ENCODE results near the gene ISYNA1. TPM values are rescaled to one million over a fixed set of nuclear protein-coding genes. Genes with fewer than 3 reads are reported as not detected.

ISYNA1 gene
- total RNA-seq, 1 experiment from 2014 or later: 236 TPM

DNA sequence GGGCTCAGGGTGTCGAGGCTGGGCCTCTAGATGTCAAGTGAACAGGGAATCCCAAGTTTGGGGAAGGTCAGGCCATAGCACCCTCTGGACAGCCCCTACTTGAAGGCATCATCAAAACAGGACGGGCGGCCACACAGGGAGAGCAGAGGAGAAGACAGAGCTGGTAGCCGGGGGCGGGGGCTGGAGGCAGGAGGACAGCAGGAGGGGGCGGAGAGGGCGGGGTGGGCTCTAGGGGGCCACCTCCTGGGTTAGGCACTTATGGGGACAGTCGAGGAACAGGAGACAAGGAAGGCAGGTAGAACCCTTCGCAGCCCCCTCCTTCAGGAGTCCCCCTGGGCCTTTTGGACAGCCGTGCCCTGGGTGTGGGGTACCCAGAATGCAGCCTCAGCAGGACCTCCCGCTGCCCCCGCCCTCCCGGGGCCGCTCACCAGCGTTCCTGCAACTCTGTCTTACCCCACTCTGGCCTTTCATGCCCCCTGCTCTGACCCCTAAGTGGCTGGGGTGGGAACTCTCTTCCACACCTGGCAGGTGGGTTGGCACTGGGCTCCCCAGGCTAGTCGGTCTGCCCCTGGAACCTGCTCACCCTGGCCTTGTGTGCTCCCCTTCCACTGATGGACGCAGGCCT, 12.9 kb downstream of the ISYNA1 start (continued):
- TF ChIP-seq, protein P1, sequence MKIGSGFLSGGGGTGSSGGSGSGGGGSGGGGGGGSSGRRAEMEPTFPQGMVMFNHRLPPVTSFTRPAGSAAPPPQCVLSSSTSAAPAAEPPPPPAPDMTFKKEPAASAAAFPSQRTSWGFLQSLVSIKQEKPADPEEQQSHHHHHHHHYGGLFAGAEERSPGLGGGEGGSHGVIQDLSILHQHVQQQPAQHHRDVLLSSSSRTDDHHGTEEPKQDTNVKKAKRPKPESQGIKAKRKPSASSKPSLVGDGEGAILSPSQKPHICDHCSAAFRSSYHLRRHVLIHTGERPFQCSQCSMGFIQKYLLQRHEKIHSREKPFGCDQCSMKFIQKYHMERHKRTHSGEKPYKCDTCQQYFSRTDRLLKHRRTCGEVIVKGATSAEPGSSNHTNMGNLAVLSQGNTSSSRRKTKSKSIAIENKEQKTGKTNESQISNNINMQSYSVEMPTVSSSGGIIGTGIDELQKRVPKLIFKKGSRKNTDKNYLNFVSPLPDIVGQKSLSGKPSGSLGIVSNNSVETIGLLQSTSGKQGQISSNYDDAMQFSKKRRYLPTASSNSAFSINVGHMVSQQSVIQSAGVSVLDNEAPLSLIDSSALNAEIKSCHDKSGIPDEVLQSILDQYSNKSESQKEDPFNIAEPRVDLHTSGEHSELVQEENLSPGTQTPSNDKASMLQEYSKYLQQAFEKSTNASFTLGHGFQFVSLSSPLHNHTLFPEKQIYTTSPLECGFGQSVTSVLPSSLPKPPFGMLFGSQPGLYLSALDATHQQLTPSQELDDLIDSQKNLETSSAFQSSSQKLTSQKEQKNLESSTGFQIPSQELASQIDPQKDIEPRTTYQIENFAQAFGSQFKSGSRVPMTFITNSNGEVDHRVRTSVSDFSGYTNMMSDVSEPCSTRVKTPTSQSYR (CRISPR knock-in tag; IDR thresholded peaks at IDR 0.05): no peak

DNA sequence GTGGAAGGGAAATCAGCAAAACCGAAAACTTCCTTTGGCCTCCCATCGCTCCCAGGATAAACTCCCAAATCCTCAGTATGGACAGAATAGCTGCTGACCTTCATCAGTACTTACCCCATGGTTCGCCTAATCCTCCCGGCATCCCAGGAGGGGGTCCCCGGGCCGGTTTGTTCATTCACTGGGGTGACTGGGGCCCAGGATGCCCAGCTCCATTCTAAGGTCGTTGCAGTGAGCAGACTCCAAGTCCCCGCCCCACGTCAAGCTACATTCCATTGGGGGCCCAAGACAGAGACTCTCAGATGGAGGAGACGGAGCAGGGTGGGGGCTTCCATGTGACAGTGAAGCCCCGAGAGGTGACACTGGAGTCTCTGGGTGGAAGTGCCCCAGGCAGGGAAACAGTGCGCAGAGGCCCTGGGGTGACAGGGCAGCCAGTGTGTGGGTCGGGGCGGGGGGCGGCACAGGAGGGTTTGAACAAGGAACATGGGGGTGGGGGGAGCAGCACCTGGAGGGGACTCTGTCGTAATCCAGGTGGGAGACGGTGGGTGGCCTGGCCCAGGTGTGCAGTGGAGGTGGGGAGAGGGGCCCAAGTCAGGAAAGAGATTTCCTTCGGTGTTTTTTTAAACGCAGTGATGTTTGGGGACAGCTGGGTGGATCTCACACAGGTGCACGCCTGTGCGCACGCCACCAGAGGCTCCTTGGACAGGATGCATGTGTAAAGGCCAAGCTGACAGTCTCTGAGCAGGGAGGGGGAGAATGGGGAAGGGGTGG, 13.6 kb downstream of the ISYNA1 start:
- Mint-ChIP-seq H3K27ac (no peak overlapping the region), H3K4me3 (no peak overlapping the region), H3K27me3 (ENCODE audit: low read depth) (peaks cover 14% of the 10 kb centered on the region), H3K9me3 (no peaks in the 10 kb centered on the region), H3K4me1 (peaks cover 19% of the 10 kb centered on the region), H3K36me3 (no peaks in the 10 kb centered on the region)
- ChIA-PET POLR2A (no interaction called here), CTCF (interaction anchor here (0.6 to 3.5 kb wide), 12 partner anchors 13 to 423 kb away, joined by 3 to 15 read pairs (median 5); partner anchors contain the start of gene LRRC25)
- DNase-seq (ENCODE audit: low spot score) (no peak), ATAC-seq (no peak)
- TF ChIP-seq ZNF423 (CRISPR knock-in tag; IDR thresholded peaks at IDR 0.05) (0 out of 2 replicates have a peak, but pooled peaks have one; percentile 6), ZNF396 (CRISPR knock-in tag; IDR thresholded peaks at IDR 0.05; ENCODE audit: borderline replicate concordance) (no peak)

DNA sequence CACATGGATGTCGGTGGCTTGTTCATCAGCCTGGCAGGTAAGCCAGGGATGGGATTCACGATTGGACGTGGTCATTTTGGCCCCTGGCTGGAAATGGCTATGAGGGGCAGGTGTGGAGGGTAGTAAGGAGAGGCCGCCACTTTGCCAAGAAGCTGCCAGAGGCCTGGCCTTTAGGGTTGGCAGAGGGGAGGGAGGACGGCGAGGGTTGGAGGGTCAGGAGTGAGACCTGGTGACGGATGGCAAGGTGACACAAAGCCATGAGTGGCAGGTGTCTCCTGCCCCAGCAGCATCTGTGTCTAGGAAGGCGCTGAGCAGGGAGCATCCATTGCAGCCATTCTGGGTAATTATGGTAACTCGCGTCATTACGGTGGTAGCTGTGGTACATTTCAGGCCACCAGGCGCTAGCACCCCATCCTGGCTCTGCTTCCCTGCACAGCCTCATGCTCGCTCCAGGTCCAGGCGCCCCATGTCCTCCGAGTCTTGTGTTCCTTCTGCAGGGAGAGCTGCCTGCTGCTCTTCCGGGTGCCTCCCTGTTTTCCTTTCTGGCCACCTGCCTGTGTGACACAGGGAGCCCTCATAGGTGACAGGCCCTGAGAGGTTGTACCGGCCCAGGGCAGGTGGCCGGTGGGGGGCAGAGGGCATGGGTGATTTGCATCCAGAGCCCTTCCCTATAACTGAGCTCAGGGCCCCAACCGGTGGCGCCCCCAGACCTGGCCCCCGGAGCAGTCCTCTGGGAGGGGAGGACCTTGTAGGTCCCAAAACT, 14.5 kb downstream of the ISYNA1 start:
- H3K4me1 Mint-ChIP-seq: peaks cover 24% of the 10 kb centered on the region
- DNase-seq (ENCODE audit: low spot score): no peak

DNA sequence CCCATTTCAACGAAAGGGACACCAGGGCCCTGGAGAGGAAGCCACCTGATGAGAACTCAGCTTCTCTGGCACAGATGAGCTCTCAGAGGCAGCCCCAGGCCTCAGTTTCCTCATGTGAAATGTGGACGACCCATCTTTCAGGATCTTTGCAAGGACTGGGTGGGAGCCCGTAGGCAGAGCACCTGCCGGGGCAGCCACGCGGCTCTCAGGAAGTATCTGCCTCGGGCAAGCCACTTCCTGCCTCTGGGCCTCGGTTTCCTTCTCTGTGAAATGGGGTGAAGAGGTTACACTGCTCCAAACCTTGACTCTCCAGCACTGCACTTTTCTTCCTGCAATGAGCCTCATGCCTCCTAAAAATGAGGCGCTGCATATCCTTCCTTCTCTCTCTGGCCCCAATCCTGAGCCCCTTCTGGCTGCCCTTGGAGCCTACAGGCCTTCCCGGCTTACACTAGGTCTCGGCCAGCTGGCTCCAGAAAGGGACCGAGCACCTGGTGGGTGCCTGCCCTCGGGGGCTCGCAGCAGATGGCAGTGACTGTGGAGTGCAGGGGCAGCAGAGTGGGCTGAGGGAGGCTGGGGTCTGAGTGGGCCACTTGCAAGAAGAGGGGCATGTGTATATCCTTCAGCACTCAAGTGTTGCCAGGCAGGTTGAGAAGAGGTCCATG, 15.3 kb downstream of the ISYNA1 start:
- Mint-ChIP-seq H3K36me3 (no peaks in the 10 kb centered on the region), H3K27me3 (ENCODE audit: low read depth) (peaks cover 28% of the 10 kb centered on the region), H3K9me3 (no peaks in the 10 kb centered on the region), H3K27ac (no peak overlapping the region), H3K4me3 (no peak overlapping the region), H3K4me1 (peaks cover 29% of the 10 kb centered on the region)
- CTCF ChIA-PET: interaction anchor here (0.8 to 3.5 kb wide), 6 partner anchors 12 to 150 kb away, joined by 3 to 15 read pairs (median 5); partner anchors contain the start of gene JUND
- POLR2A ChIA-PET: no interaction called here
- no peak for ATAC-seq
- no peak for DNase-seq (ENCODE audit: low spot score)
- no peak for TF ChIP-seq MXD4 (CRISPR knock-in tag; IDR thresholded peaks at IDR 0.05; ENCODE audit: borderline replicate concordance)
- no peak for TF ChIP-seq TP53 (CRISPR knock-in tag; IDR thresholded peaks at IDR 0.05)
- no peak for TF ChIP-seq GABPB1 (CRISPR knock-in tag; IDR thresholded peaks at IDR 0.05)
- TF ChIP-seq, protein P2, sequence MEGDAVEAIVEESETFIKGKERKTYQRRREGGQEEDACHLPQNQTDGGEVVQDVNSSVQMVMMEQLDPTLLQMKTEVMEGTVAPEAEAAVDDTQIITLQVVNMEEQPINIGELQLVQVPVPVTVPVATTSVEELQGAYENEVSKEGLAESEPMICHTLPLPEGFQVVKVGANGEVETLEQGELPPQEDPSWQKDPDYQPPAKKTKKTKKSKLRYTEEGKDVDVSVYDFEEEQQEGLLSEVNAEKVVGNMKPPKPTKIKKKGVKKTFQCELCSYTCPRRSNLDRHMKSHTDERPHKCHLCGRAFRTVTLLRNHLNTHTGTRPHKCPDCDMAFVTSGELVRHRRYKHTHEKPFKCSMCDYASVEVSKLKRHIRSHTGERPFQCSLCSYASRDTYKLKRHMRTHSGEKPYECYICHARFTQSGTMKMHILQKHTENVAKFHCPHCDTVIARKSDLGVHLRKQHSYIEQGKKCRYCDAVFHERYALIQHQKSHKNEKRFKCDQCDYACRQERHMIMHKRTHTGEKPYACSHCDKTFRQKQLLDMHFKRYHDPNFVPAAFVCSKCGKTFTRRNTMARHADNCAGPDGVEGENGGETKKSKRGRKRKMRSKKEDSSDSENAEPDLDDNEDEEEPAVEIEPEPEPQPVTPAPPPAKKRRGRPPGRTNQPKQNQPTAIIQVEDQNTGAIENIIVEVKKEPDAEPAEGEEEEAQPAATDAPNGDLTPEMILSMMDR (IDR thresholded peaks at IDR 0.05): no peak
- TF ChIP-seq TEAD1 (CRISPR knock-in tag; IDR thresholded peaks at IDR 0.05): no peak
- no peak for TF ChIP-seq SP1 (CRISPR knock-in tag; conservative IDR thresholded peaks at IDR 0.05)
- TF ChIP-seq, protein P3, sequence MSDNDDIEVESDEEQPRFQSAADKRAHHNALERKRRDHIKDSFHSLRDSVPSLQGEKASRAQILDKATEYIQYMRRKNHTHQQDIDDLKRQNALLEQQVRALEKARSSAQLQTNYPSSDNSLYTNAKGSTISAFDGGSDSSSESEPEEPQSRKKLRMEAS (CRISPR knock-in tag; IDR thresholded peaks at IDR 0.05): no peak
- TF ChIP-seq ZNF121 (CRISPR knock-in tag; IDR thresholded peaks at IDR 0.05): no peak
- TF ChIP-seq, protein P4, sequence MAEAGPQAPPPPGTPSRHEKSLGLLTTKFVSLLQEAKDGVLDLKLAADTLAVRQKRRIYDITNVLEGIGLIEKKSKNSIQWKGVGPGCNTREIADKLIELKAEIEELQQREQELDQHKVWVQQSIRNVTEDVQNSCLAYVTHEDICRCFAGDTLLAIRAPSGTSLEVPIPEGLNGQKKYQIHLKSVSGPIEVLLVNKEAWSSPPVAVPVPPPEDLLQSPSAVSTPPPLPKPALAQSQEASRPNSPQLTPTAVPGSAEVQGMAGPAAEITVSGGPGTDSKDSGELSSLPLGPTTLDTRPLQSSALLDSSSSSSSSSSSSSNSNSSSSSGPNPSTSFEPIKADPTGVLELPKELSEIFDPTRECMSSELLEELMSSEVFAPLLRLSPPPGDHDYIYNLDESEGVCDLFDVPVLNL (CRISPR knock-in tag; IDR thresholded peaks at IDR 0.05; ENCODE audit: borderline replicate concordance, low read depth): no peak
- TF ChIP-seq ZNF138 (CRISPR knock-in tag; conservative IDR thresholded peaks at IDR 0.05): no peak
- TF ChIP-seq, protein P5, sequence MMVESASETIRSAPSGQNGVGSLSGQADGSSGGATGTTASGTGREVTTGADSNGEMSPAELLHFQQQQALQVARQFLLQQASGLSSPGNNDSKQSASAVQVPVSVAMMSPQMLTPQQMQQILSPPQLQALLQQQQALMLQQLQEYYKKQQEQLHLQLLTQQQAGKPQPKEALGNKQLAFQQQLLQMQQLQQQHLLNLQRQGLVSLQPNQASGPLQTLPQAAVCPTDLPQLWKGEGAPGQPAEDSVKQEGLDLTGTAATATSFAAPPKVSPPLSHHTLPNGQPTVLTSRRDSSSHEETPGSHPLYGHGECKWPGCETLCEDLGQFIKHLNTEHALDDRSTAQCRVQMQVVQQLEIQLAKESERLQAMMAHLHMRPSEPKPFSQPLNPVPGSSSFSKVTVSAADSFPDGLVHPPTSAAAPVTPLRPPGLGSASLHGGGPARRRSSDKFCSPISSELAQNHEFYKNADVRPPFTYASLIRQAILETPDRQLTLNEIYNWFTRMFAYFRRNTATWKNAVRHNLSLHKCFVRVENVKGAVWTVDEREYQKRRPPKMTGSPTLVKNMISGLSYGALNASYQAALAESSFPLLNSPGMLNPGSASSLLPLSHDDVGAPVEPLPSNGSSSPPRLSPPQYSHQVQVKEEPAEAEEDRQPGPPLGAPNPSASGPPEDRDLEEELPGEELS (CRISPR knock-in tag; IDR thresholded peaks at IDR 0.05): no peak
- no peak for TF ChIP-seq NFATC4 (CRISPR knock-in tag; IDR thresholded peaks at IDR 0.05)

More for the DNA sequence above, 14.5 kb downstream of the ISYNA1 start:
- no peak for TF ChIP-seq NFE2L1 (CRISPR knock-in tag; IDR thresholded peaks at IDR 0.05)
- no peak for TF ChIP-seq SMAD3 (CRISPR knock-in tag; IDR thresholded peaks at IDR 0.05; ENCODE audit: borderline replicate concordance)
- TF ChIP-seq, protein P6, sequence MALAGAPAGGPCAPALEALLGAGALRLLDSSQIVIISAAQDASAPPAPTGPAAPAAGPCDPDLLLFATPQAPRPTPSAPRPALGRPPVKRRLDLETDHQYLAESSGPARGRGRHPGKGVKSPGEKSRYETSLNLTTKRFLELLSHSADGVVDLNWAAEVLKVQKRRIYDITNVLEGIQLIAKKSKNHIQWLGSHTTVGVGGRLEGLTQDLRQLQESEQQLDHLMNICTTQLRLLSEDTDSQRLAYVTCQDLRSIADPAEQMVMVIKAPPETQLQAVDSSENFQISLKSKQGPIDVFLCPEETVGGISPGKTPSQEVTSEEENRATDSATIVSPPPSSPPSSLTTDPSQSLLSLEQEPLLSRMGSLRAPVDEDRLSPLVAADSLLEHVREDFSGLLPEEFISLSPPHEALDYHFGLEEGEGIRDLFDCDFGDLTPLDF (CRISPR knock-in tag; IDR thresholded peaks at IDR 0.05): no peak
- H3K4me3 Mint-ChIP-seq: no peak overlapping the region
- no peaks in the 10 kb centered on the region for H3K9me3 Mint-ChIP-seq
- no peak overlapping the region for H3K27ac Mint-ChIP-seq
- ATAC-seq: no peak
- no peaks in the 10 kb centered on the region for H3K36me3 Mint-ChIP-seq
- peaks cover 20% of the 10 kb centered on the region for H3K27me3 Mint-ChIP-seq (ENCODE audit: low read depth)
- POLR2A ChIA-PET: no interaction called here
- CTCF ChIA-PET: interaction anchor here (0.5 to 3.5 kb wide), 10 partner anchors 13 to 424 kb away, joined by 3 to 15 read pairs (median 5); partner anchors contain the start of gene JUND

Measured in WTC11 (cell line).